Suprapubic skin (tissue), 4 donors: Measurements from ENCODE around the gene PLCL2. TPM values are rescaled to one million over a fixed set of nuclear protein-coding genes. Genes with fewer than 3 reads are reported as not detected.

Experiments used
- DNase-seq, 2 donors: peaks; one replicate each; pipeline ENCODE4 v3.0.0-alpha.2; 2019; ENCODE audit warnings: low spot score in 2 of 2
- H3K27ac ChIP-seq: fragments of 200-600 bp; sonication (generic); one replicate; pipeline ENCODE4 v1.5.1; 2019
- H3K27me3 ChIP-seq: fragments of 200-600 bp; sonication (generic); one replicate; pipeline ENCODE4 v1.5.1; 2019
- H3K36me3 ChIP-seq: fragments of 200-600 bp; sonication (generic); one replicate; pipeline ENCODE4 v1.5.1; 2019
- H3K4me1 ChIP-seq: fragments of 200-600 bp; sonication (generic); one replicate; pipeline ENCODE4 v1.5.1; 2019
- H3K4me3 ChIP-seq: fragments of 200-600 bp; sonication (generic); one replicate; pipeline ENCODE4 v1.5.1; 2019; ENCODE audit warnings: mild to moderate bottlenecking
- H3K9me3 ChIP-seq: fragments of 200-600 bp; sonication (generic); one replicate; pipeline ENCODE4 v1.5.1; 2019
- CTCF ChIP-seq, 2 donors: fragments of 200-600 bp in 1 of 2; fragments of 450-650 bp in 1 of 2; sonication (generic) in 1 of 2; IDR thresholded peaks; one replicate each; pipeline ENCODE4 v1.5.1; 2016 to 2019; ENCODE audit warnings: antibody characterized with exemption in 2 of 2, mild to moderate bottlenecking in 1 of 2, moderate library complexity in 1 of 2
- EP300 ChIP-seq: sonication (generic); formaldehyde crosslinking; IDR thresholded peaks from one replicate; pipeline ENCODE4 v1.6.1; 2017; ENCODE audit warnings: antibody characterized with exemption
- POLR2A ChIP-seq, 2 donors: fragments of 450-650 bp; IDR thresholded peaks; one replicate each; pipeline ENCODE4 v1.6.1; 2017; ENCODE audit warnings: antibody characterized with exemption in 2 of 2, mild to moderate bottlenecking in 2 of 2, moderate library complexity in 2 of 2
- POLR2AphosphoS5 ChIP-seq, 3 donors: sonication (generic); formaldehyde crosslinking; IDR thresholded peaks; one replicate each; pipeline ENCODE4 v1.6.1; 2017; ENCODE audit warnings: antibody characterized with exemption in 3 of 3
- WGBS: methylation state at CpG from one replicate; pipeline ENCODE4 v1.1.5; 2018; 5-methylcytosine and 5-hydroxymethylcytosine counted together
- total RNA-seq, 4 donors: library from RNA; depleted of rRNA; stranded (reverse); fragments of >200 nt; gene quantifications; one replicate each; pipeline ENCODE4 v1.1.0, GENCODE V29; 2016

The PLCL2 gene
- total RNA-seq, 4 donors from 2014 or later = 1.5 to 4.2 (median 1.9) TPM

GRCh38 chr3:17039594-17039993 is 154.8 kb downstream of the PLCL2 start:
- no peak for DNase-seq
- no peaks in the 10 kb centered on the region for H3K4me1 ChIP-seq
- 7% methylated on average over 2 of the region's 2 CpGs for WGBS
- H3K4me3 ChIP-seq = no peak overlapping the region
- no peaks in the 10 kb centered on the region for H3K9me3 ChIP-seq
- no peak overlapping the region for H3K27ac ChIP-seq
- H3K36me3 ChIP-seq = no peaks in the 10 kb centered on the region
- no peaks in the 10 kb centered on the region for H3K27me3 ChIP-seq
- TF ChIP-seq POLR2AphosphoS5 (IDR thresholded peaks at IDR 0.05) (no peak), POLR2A (IDR thresholded peaks at IDR 0.05) (no peak), EP300 (no peak), CTCF (IDR thresholded peaks at IDR 0.05) (no peak)

GRCh38 chr3:17040322-17040989 is 155.7 kb downstream of the PLCL2 start:
- Histone ChIP-seq H3K27me3 (no peaks in the 10 kb centered on the region), H3K9me3 (no peaks in the 10 kb centered on the region), H3K4me3 (no peak overlapping the region), H3K4me1 (no peaks in the 10 kb centered on the region), H3K27ac (no peak overlapping the region), H3K36me3 (no peaks in the 10 kb centered on the region)
- 83% methylated on average over 5 of the region's 5 CpGs for WGBS
- TF ChIP-seq POLR2A (IDR thresholded peaks at IDR 0.05) (no peak), EP300 (no peak), CTCF (IDR thresholded peaks at IDR 0.05) (no peak), POLR2AphosphoS5 (IDR thresholded peaks at IDR 0.05) (no peak)
- DNase-seq = no peak

GRCh38 chr3:17040990-17041377 is 156.2 kb downstream of the PLCL2 start:
- DNase-seq = no peak
- TF ChIP-seq CTCF (IDR thresholded peaks at IDR 0.05) = no peak
- no peak for TF ChIP-seq EP300
- TF ChIP-seq POLR2AphosphoS5 (IDR thresholded peaks at IDR 0.05) = no peak
- WGBS = 67% methylated on average over 5 of the region's 5 CpGs
- Histone ChIP-seq H3K9me3 (no peaks in the 10 kb centered on the region), H3K36me3 (no peaks in the 10 kb centered on the region), H3K27ac (no peak overlapping the region), H3K4me3 (no peak overlapping the region), H3K27me3 (no peaks in the 10 kb centered on the region), H3K4me1 (no peaks in the 10 kb centered on the region)

GRCh38 chr3:17044855-17045254 is 160.1 kb downstream of the PLCL2 start:
- WGBS = 74% methylated on average over 2 of the region's 2 CpGs
- Histone ChIP-seq H3K4me1 (no peaks in the 10 kb centered on the region), H3K4me3 (no peak overlapping the region), H3K9me3 (no peaks in the 10 kb centered on the region), H3K27me3 (no peaks in the 10 kb centered on the region), H3K36me3 (no peaks in the 10 kb centered on the region), H3K27ac (no peak overlapping the region)
- TF ChIP-seq POLR2A (IDR thresholded peaks at IDR 0.05) (no peak), CTCF (IDR thresholded peaks at IDR 0.05) (no peak), POLR2AphosphoS5 (IDR thresholded peaks at IDR 0.05) (no peak), EP300 (no peak)
- DNase-seq = no peak

- DNase-seq = no peak
- H3K36me3 ChIP-seq = no peaks in the 10 kb centered on the region
- no peak for TF ChIP-seq CTCF (IDR thresholded peaks at IDR 0.05)
- no peak for TF ChIP-seq POLR2AphosphoS5 (IDR thresholded peaks at IDR 0.05)
- TF ChIP-seq POLR2A (IDR thresholded peaks at IDR 0.05) = no peak
- H3K27ac ChIP-seq = no peak overlapping the region
- no peak overlapping the region for H3K4me3 ChIP-seq
- 87% methylated on average over 7 of the region's 7 CpGs for WGBS
- H3K27me3 ChIP-seq = no peaks in the 10 kb centered on the region
- no peaks in the 10 kb centered on the region for H3K4me1 ChIP-seq
- H3K9me3 ChIP-seq = no peaks in the 10 kb centered on the region
These were observed 160.9 kb downstream of the PLCL2 start for GRCh38 chr3:17045705-17046104.
